Measurements from ENCODE around the gene SFI1.
"Not testable (repeated sequence)": the region's sequence is repeated elsewhere in the genome, so short reads cannot be mapped to it uniquely, and the experiment has no call there.

The SFI1 gene

DNA sequence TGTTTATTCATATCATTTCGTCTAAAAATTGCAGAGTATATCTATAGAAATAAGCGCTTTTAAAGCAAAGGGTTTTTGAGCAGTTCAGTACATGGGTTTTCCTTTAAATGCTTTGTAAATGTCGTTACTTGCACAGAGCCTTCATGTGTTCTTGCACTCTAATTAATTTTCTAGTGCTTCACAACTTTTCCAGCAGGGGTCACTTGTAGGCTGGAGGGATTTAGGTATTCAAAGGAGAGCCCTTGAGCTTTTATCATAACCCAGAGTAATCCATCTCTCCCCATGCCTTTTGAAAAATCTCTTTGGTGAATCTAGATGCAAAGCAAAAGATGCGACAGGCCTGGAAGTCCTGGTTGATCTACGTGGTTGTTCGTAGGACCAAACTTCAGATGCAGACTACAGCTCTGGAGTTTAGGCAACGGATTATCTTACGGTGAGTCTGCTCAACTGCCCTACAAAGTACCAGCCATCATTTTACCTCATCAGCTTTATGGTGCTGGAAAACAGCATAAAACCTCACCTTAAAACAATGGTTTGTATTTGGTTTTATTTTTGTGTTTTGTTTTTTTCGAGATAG, 60.4 kb downstream of the SFI1 start:
- peak; percentile 42 to 61 (median 45) for DNase-seq

- DNase-seq: not testable (repeated sequence)
These were observed 62.2 kb downstream of the SFI1 start for GRCh38 chr22:31558546-31558945.

DNA sequence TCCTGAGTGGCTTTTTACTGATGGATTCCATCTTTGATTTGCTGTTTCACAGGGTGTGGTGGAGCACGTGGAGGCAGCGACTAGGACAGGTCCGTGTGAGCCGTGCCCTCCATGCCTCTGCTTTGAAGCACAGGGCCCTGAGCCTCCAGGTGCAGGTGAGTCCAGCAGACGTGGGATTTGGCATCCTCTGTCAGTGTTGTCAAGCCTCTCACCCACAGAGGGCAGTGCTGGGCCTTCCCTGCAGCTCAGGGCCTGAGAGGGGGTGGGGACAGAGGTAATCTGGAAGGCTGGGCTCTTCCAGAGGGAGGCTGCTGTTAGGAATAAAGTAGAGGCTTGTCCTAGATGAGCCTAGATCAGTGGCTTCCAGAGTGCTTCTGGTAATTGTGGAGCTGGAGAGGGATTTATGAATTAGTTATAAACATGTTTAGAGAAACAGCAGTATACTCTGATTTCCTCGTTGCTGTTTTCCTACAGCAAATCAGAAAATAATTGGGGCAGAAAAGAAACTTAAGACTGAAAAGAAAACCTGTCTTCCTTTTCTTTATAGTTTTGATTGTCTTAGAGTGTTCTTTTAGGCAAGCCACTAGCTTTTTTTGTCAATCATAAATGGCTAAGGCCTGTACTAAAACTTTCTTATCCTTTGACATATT, 65.0 kb downstream of the SFI1 start:
- peak; percentile 59 to 82 (median 66) for DNase-seq

- no peak for DNase-seq
These were observed 65.6 kb downstream of the SFI1 start for GRCh38 chr22:31561970-31562369.

GRCh38 chr22:31566484-31566883, 70.1 kb downstream of the SFI1 start:
- no peak for DNase-seq

DNA sequence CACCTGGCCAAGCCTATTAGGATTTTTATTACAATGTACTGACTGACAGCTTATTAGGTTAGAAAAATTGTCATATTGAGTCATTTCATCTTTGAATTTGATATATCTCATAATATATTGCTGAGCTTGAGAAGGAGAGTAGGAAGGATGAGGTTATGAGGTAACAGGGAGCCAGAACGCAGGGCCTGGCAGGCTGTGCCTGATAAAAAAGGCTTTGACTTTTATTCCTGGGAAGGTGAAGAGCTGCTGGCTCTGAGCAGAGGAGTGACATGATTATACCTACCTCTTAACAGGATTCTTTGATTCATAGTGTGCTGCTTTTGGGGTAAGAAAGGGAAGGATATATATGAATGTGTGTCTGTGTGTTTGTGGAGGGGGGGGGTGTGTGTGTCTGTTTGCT, 70.9 kb downstream of the SFI1 start:
- DNase-seq: no peak

- no peak for DNase-seq
These were observed 71.4 kb downstream of the SFI1 start for GRCh38 chr22:31567702-31568101.

DNA sequence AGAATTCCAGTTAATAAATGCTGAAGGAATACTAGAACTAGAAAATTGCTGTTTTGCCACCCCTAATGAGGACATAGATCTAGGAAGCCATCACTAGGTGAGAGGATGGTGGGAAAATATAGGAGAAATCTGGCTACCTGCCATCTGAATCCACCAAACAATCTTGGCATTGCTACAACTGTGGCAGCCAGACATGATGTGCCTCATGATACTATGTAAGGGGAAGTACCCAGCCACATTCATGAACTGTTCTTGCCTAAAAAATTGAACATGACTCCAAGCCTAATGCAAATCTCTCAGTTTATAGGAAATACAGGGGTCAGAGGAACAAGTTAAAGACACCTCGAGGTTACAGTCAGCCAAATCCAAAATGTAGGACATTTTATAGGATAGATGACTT, 72.8 kb downstream of the SFI1 start:
- DNase-seq: peak in 3 of 4 experiments; percentile 27 to 47 (median 41)

GRCh38 chr22:31572939-31573338, 76.6 kb downstream of the SFI1 start:
- DNase-seq: no peak

DNA sequence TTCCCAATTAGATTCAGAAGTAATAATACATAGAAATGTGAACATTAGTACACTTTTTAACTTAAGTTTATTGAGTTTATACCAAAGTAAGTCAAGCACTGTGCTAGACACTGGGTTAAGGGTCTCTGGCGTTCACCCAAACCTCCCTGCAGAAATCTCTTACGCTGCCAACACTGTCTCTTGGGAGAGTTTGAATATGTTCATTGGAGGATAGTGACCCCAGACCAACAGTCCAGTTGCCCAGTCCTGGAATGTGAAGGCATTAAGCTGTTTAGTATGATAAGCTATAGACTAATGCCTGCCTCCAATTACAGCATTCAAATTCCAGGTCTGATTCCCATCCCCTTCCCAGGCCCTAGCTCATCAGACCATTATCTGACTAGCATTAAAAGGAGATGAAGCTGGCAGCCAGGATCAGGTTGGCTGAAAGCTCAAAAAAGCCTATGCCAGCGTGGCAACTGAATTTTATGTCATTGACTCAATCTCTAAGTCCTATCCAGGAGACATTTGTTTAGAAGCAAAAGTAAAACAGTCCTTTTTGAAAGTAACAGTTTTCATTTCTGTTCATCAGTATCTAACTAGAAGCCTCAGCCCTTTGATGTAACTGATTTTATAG, 77.8 kb downstream of the SFI1 start:
- DNase-seq: no peak

DNA sequence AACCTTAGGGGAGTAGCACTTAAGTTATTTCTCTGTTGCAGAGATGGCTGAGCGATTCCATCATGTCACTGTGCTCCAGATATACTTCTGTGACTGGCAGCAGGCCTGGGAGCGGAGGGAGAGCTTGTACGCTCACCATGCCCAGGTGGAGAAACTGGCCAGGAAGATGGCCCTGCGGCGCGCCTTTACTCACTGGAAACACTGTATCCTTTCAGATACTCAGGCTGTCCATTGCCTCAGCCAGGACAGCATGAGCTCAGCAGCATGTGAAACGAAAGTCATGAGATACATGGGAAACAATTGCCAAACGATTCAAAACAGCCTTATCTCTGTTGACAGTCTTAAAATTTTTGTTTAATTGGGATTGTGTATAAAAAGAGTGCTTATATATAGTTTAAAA, 78.9 kb downstream of the SFI1 start:
- DNase-seq: peak in 2 of 4 experiments; percentile 3 to 16

DNA sequence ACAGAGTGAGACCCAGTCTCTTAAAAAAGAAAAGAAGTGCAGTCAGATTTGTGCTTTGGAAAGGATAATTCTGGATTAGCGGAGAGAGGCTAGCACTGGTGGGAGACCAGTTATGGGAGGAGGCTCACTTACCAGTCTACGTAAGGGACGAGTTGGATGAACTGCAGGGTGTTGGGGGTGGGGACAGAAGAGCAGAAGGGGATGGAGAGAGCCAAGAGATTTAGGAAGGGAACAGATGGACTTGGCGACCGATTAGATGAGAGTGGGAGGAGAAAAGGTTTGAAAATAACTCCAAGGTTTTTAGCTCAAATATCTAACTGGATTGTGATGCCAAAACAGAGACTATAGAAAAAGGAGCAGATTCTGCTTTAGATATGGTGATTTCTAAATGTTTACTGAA, 81.4 kb downstream of the SFI1 start:
- no peak for DNase-seq

DNA sequence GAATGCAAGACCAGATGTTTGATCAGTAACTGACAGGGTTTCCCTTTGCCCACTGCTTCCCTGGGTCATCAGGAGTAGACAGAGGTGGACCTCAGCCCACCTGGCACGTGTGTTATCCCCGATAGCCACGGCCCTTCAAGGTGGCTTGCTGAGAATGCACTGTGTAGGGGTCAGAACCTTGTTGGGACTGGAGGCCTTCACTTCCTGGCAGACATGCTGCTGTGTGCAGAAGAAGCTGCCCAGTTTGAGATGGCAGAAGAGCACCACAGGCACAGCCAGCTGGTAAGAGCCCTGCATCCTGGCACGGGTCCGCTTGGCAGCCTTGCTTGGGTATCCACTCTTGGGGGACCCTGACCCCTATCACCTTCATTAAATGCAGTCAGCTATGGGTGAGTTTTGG, 81.8 kb downstream of the SFI1 start:
- DNase-seq: no peak

DNA sequence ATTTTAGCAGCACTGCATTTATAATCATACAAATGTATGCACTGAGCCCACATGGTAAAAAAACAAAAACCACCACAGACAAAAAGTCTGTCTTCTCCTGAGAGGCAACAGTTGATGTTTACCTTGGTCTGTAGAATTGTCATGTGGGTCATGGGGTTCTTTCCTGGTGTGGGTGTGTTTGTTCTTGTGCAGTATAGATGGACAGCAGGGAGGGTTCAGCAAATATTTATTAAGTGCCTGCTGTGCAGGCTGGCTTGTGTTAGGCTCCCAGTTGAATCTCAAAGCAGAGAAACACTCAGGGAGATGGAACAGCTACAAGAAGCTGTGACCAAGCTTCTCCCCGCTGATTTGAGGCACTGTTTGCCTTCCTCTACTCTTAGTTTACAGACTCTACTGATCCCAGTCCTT, 83.5 kb downstream of the SFI1 start:
- DNase-seq: no peak

GRCh38 chr22:31583861-31584485, 87.6 kb downstream of the SFI1 start:
- DNase-seq: no peak

GRCh38 chr22:31584804-31585160, 88.4 kb downstream of the SFI1 start:
- DNase-seq: no peak

GRCh38 chr22:31585161-31585859, 89.0 kb downstream of the SFI1 start:
- peak; percentile 28 to 68 (median 62) for DNase-seq

DNA sequence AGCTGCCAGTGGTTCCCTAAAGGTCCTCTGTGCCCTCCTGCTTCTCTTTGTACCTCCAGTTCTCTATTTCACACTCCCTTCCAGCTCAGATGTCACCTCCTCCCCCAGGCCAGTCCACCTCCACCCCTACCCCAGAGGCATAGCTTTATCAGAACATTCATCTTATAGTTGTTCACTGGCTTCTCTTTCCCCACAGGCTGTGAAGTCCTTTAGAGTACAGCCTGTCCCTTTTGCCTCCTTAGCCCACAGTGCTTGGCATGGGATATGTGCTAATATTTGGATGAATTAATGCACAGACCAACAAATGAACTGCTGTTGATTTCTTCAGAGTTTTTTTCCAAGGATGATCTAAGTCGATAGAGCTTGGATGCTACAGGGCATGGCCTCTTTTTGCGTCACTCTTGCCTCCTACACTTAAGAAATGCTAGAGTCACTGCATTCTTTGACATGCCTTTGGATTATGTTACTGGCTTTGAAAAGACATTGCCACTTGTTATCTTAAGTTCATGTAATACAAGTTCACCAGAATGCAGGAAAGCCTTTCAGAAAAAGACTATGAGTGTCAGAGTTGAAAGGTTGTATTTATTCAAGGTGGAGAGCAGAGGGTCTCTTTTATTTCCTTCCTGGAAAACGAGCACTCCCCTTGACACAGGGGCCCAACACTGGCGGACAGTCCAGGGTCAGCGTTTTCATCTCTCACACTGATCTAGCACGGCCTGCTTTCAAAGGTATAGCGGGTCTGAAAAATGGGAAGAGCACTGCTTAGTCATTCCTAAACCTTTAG, 90.0 kb downstream of the SFI1 start:
- DNase-seq: peak; percentile 11 to 68 (median 54)

DNA sequence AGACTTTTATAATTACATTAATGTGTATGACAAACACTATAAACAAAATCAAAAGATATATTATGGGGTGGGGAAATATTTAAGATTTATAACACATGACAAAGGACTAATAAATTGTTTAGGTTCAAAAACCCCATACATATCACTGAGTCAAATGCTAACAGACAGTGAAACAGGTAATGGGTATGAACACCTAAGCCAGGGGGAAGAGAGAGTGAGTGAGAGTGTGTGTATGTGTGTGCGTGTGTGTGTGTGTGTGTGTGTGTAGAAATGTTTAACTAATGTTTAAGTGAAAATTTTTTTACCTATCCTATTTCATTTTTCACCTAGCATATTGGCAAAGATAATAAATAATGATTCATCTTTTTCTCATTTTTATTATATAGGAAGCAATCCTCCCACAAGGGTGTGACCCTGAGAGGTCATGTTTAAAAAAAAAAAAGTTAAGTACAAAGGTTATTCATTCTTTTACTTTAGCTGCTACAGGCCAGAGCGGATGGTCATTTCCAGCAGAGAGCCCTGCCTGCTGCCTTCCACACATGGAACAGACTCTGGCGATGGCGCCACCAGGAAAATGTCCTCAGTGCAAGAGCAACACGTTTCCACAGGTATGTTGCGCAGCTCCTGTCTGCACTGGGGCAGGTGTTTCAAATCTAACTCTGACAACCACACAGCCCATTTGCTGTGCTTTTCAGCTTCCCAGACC, 92.8 kb downstream of the SFI1 start:
- DNase-seq: no peak

DNA sequence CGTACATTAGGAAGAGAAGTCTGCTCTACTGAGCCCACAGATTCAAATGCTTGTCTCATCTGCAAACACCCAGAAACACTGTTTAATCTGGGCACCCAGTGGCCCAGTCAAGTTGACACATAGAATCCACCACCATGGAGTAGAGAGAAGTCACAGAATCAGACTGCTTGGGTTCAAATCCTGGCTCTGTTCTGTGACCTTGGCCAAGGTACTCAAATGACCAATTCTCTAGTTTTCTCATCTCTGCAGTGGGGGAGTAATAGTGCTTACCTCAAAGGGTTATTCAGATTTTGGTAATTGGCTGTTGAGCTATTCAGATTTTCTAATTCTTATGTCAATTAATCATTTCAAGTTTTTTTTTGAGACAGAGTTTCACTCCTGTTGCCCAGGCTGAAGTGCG, 93.8 kb downstream of the SFI1 start:
- not testable (repeated sequence) for DNase-seq

DNA sequence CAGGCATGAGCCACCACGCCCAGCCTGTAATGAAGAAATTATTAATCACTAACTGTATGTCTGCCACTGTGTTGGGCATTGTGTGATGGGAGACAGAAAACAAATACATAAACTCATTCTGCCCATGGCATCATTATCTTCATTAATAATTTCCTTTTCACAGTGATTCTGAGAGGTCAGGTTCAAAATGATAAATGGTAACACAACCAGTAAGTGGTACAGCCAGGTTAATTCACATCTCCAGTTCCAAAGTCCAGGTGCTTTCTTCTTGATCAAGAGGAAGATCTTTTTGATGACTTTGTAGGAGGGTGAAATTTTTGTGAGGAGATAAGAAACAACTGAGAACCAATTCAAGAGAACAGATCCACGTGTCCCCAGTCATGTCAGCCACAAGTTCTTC, 98.9 kb downstream of the SFI1 start:
- no peak for DNase-seq
